Skeletal muscle satellite cell (primary cell): ENCODE measurements around the gene IL34.

Experiments
- H3K27me3 ChIP-seq: 2 replicates; pipeline ENCODE4 v1.7.0; 2013; ENCODE audit warnings: low read length; ENCODE audit not compliant: control insufficient read depth, insufficient read depth
- H3K36me3 ChIP-seq: 2 replicates; pipeline ENCODE4 v1.7.0; 2013; ENCODE audit warnings: mild to moderate bottlenecking, control low read depth, low read length; ENCODE audit not compliant: insufficient read depth
- H3K4me1 ChIP-seq: 2 replicates; pipeline ENCODE4 v1.7.0; 2013; ENCODE audit warnings: low read length; ENCODE audit not compliant: control insufficient read depth, insufficient read depth
- H3K4me2 ChIP-seq: 2 replicates; pipeline ENCODE4 v1.7.0; 2013; ENCODE audit warnings: mild to moderate bottlenecking, low read length
- H3K4me3 ChIP-seq: 2 replicates; pipeline ENCODE4 v1.7.0; 2013; ENCODE audit warnings: low read length
- H3K9ac ChIP-seq: 2 replicates; pipeline ENCODE4 v1.7.0; 2013; ENCODE audit warnings: mild to moderate bottlenecking, low read depth, low read length, moderate library complexity
- H3K9me3 ChIP-seq: replicated peaks from 2 replicates; pipeline ENCODE4 v1.7.0; 2013; ENCODE audit warnings: mild to moderate bottlenecking, control low read depth, low read length

IL34 gene

DNA sequence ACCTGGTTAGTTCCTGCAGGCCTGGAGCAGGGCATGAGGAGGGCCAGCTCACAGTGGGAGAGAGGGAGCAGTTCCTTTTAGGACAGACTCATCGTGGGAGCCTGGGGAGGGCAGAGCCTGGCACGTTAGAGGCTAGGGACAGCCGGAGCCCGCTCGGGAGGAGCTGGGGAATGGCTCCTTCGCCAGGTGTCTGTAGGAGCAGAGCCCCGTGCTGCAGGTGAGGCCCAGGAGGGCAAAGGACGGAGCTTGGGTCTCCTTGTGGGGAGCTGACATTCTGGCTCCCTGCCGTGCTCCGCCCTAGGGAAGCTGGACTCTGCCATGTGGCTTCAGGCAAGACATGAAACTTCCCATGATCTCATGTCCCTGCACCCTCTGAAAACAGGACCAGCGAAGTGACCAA is 58.2 kb downstream of the IL34 start:
- Histone ChIP-seq H3K9ac (peak overlapping the region; percentile 45), H3K4me3 (no peak overlapping the region), H3K4me1 (peaks cover 99% of the 10 kb centered on the region), H3K4me2 (peak overlapping the region; percentile 16), H3K36me3 (no peaks in the 10 kb centered on the region), H3K9me3 (no peaks in the 10 kb centered on the region), H3K27me3 (no peaks in the 10 kb centered on the region)

DNA sequence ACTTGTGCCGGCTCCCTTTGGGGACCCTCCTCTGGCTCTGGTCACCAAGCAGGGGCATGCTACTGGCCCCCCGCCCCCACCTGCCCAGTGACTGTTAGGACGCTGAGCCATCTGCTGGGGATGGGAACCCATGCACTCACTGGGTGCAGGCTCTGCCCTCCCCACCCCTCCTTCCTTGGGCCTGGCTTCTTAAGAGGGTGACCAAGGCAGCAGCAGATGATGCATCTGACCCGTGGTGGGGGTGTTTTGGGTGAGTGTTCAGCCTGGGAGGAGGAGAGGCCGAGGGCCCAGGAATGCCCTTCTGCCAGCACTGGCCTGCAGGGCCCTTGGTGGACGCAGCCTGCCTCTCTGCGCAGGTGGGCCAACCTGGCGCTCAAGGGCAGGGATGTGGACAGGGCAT is 58.7 kb downstream of the IL34 start:
- H3K36me3 ChIP-seq = no peaks in the 10 kb centered on the region
- no peaks in the 10 kb centered on the region for H3K9me3 ChIP-seq
- H3K27me3 ChIP-seq = no peaks in the 10 kb centered on the region
- H3K9ac ChIP-seq = peak overlapping the region; percentile 45
- H3K4me2 ChIP-seq = peak overlapping the region; percentile 16
- no peak overlapping the region for H3K4me3 ChIP-seq
- peaks cover 99% of the 10 kb centered on the region for H3K4me1 ChIP-seq

DNA sequence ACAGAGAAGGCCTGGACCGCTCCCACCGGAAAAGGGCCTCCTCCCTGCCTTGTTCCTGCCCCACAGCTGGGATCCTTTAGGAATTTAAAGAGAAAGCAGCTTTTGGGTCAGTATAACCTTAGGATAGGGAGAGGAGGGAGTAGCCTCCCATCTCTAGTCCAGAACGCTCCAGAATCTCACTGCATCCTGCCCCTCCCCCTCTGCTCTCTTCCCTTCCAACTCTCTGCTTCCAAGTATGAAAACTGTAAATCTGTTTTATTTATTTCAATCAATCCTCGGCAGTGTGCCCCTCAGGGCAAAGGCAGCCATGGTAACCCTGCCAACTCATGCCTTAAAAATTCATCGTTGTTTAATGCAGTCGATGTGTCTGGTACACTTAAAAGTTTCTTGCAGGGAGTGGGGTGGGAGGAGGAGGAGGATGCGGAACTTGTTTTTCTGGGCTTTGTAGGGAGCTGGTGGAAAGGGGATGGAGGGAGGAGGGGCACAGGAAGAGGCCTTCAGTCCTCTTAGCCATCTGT is 60.6 kb downstream of the IL34 start:
- H3K4me3 ChIP-seq = peak overlapping the region; percentile 7
- H3K4me1 ChIP-seq = peaks cover 80% of the 10 kb centered on the region
- peak overlapping the region; percentile 61 for H3K9ac ChIP-seq
- H3K4me2 ChIP-seq = peak overlapping the region; percentile 51
- no peaks in the 10 kb centered on the region for H3K27me3 ChIP-seq
- peaks cover 4% of the 10 kb centered on the region for H3K36me3 ChIP-seq
- H3K9me3 ChIP-seq = no peaks in the 10 kb centered on the region

GRCh38 chr16:70708366-70709246 is 62.2 kb downstream of the IL34 start:
- Histone ChIP-seq H3K4me1 (peaks cover 72% of the 10 kb centered on the region), H3K9me3 (no peaks in the 10 kb centered on the region), H3K4me2 (no peak overlapping the region)

DNA sequence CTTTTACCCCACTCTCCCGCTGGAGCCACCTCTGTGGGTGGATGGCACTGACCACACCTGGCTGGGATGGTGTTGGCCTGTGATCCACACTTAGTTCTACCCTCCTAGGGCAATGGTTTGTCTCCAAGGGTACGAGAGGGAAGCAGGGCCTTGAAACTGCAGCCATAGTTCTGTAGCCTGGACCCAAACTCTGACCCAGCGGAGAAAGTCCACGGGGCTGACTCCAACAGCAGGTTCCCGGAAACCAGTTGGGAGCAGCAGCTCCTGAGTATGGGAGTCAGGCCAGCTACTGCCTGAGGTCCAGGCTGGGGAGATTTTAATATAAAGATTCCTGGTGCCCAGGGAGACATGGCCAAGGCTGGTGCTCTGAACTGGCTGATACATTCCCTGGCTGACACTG is 63.1 kb downstream of the IL34 start:
- Histone ChIP-seq H3K4me3 (no peak overlapping the region), H3K27me3 (no peaks in the 10 kb centered on the region), H3K9me3 (no peaks in the 10 kb centered on the region), H3K36me3 (peaks cover 4% of the 10 kb centered on the region), H3K9ac (no peak overlapping the region), H3K4me1 (peaks cover 72% of the 10 kb centered on the region), H3K4me2 (no peak overlapping the region)

More at GRCh38 chr16:70708366-70709246, 62.2 kb downstream of the IL34 start:
- no peaks in the 10 kb centered on the region for H3K27me3 ChIP-seq
- H3K9ac ChIP-seq = peak overlapping the region; percentile 10
- peaks cover 4% of the 10 kb centered on the region for H3K36me3 ChIP-seq
- no peak overlapping the region for H3K4me3 ChIP-seq

GRCh38 chr16:70709942-70710341 is 63.6 kb downstream of the IL34 start:
- Histone ChIP-seq H3K4me3 (no peak overlapping the region), H3K36me3 (peaks cover 4% of the 10 kb centered on the region), H3K27me3 (no peaks in the 10 kb centered on the region), H3K4me1 (peaks cover 72% of the 10 kb centered on the region), H3K9ac (no peak overlapping the region), H3K4me2 (no peak overlapping the region), H3K9me3 (no peaks in the 10 kb centered on the region)
